AG09319 (cell line): ENCODE measurements around the gene ANKMY1.

Experiments
- DNase-seq: peaks from one replicate; pipeline ENCODE4 v3.0.0-alpha.2; 2010; ENCODE audit warnings: low read depth; ENCODE audit errors: extremely low read depth
- TF ChIP-seq, protein P1 (sequence below): IDR thresholded peaks from 2 replicates; pipeline ENCODE4 v1.5.1; 2011; ENCODE audit warnings: low read depth, mild to moderate bottlenecking, inconsistent platforms, low read length, moderate library complexity

The ANKMY1 gene

DNA sequence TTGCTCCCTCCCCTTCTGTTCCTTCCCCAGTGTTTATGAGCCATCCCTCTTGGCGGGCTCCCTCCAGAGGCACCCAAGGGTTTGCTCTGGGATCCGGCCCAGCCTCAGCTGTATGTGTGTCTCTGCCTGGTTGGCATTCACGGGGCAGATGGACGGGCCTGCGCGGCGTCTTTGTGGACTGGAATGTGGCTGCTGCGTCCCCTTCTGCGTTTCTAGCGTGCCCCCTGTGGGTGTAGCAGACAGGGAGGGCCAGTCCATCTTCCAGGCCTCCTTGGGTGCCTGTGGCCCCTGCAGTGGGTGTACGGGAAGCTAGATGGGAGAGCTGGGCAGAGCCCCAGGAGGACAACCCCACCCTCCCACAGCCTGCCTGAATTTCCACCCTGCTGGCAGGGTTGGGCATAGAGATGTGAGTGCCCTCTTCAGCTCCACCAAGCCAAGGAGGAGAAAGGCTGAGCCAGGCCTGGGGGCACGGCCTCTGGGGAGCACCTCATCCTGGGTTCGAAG is 106.6 kb downstream of the ANKMY1 start:
- TF ChIP-seq, protein P1, sequence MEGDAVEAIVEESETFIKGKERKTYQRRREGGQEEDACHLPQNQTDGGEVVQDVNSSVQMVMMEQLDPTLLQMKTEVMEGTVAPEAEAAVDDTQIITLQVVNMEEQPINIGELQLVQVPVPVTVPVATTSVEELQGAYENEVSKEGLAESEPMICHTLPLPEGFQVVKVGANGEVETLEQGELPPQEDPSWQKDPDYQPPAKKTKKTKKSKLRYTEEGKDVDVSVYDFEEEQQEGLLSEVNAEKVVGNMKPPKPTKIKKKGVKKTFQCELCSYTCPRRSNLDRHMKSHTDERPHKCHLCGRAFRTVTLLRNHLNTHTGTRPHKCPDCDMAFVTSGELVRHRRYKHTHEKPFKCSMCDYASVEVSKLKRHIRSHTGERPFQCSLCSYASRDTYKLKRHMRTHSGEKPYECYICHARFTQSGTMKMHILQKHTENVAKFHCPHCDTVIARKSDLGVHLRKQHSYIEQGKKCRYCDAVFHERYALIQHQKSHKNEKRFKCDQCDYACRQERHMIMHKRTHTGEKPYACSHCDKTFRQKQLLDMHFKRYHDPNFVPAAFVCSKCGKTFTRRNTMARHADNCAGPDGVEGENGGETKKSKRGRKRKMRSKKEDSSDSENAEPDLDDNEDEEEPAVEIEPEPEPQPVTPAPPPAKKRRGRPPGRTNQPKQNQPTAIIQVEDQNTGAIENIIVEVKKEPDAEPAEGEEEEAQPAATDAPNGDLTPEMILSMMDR: no peak
- DNase-seq: no peak

DNA sequence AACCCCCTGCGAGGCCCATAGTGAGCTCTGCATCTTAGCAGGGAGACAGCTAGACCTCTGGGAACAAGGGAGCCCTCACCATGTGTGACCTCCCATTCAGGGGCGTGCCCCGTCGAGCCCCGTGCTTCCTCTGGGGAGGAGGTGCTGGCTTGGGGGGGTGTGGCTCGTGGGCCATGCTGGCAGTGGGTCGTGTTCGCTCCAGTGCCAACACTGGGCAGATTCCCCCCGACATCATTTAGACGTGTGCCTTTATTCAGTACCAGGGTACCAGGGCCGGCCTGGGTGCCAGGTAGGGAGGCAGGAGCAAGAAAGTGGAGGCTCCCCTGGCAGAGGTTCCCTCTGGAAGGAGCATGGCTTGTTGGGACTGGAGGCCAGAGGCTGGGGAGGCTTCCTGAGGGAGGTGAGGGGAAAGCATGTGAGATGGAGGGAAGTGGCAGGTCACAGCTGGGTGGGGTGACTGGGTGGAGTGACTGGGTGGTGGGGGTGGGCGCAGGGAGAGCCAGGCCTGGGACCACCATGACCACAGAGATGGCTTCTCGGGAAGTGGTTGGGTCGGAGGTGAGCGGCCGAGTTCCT is 107.2 kb downstream of the ANKMY1 start:
- no peak for DNase-seq
- TF ChIP-seq, protein P1: no peak

DNA sequence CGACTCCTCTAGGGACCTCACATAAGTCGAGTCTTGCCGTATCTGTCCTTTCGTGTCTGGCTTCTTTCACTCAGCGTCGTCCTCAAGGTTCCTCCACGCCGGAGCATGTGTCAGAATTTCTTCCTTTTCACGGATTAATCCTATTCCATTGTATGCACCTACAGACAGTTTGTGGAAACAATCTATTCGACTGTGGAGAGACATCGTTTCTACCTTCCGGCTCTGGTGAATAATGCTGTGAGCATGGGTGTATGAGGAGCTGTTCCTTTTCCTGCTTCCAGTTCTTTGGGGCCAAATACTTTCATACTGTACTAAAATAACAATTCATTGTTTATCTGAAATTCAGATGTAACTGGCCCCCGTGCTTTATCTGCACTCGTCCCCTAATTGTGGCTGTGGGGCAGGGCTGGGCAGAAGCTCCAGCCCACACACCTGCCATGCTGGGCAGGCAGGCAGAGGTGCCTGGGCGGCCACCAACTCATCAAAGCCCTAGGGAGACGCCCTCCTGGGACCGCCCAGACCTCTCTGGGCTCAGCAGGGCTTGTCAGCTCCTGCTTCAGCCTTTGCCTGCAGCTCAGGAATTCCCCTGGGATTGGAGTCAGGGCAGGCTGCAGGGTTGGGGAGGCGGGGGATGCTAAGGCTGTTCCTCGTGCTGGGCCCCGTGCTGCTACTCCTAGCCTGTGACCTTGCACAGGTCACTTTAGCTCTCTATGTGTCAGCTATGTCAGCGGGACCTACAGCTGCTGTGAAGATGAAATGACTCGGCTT is 107.8 kb downstream of the ANKMY1 start:
- DNase-seq: no peak
- TF ChIP-seq, protein P1: no peak

DNA sequence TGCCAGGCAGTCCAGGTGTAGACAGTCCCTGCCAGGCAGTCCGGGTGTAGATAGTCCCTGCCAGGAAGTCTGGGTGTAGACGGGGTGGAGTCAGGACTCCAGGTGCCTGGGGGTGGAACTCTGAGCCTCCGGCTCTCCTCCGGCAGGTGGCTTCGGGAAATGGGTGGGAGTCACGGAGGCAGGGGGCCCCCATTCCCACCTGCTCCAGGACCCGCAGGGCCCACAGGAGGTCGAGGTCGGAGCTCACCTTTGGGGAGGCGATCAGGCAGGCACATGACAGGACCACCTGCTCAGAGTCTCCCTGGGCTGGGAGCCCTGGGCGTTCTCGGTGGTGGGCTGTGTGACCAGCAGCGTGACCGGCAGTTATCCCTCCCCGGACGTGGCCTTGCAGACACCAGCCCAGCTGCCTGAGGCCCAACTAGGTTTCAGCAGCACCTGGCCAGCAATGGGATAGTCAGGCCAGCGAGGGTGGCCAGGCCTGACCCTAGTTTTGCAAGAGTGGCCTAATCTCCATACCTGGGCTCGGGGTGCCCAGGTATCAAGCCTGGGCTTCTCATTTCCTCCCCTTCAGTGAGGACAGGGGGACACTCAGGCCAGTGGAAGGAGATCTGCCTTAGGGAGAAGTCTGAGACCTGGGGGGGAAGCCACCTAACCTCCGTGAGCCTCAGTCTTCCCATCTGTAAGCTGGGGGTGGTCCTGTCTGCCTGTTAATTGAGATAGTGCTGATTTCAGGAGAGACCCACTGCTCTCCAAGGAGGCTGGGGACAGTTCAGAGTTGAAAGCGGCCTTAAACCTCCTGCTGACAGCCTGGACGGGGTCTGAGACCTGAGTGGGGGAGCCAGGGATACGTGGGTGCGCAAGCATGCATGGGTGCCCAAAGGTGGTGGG is 109.2 kb downstream of the ANKMY1 start:
- TF ChIP-seq, protein P1: no peak
- DNase-seq: no peak

DNA sequence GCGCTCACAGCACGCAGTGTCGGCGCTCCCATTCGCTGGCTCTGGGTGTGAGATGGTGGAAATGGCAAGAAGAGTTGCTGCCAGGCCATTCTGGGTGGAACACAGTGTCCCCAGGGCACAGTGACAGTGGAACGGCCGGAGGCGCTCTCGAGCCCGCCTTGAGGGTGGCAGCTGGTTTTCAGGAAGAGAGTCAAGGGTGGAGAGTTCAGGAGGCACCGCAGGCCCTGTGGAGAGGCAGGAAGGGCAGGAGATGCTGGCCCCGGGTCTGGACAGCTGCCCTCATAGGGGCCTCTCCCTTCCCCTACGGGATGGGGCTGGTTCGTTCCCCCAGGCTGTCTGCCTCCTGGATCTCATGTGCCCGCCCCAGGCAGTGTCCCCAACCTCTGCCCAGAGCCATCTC is 109.9 kb downstream of the ANKMY1 start:
- TF ChIP-seq, protein P1: no peak
- no peak for DNase-seq

DNA sequence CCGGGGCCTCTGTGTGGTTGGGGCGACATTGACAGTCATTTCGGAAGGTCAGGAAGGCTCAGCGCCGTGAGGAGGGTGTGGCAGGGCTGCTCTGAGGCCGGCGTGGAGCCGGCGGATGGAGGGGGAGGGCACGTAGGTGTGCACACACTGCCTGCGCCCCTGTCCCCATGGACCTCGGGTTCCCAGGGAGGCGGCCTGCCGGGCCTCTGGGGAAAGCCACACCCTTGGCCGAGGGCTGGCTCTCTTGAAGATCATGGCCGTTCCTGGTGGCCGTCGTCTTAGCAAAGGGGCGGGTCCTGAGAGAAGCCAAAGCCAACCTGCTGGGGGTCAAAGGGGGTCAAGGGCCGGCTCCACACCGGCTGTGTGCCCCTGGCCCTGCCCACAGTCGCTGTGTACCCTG is 110.5 kb downstream of the ANKMY1 start:
- DNase-seq: no peak
- TF ChIP-seq, protein P1: no peak
